Activated naive CD4-positive, alpha-beta T cell treated with anti-CD3 and anti-CD28 coated beads, Interleukin-2, amount 50 U/mL, for 16 hours (primary cell): Measurements from ENCODE around the gene TRIM45.
A peak's percentile ranks its signal among the peaks of the same experiment; 100 is the strongest.
"Not testable (repeated sequence)": the region's sequence is repeated elsewhere in the genome, so short reads cannot be mapped to it uniquely, and the experiment has no call there.

Source experiments
- DNase-seq: peaks from one replicate; pipeline ENCODE4 v3.0.0-alpha.2; 2020

The TRIM45 gene

GRCh38 chr1:117121589-117122329 lies at the start of gene TRIM45:
Gene TRIM45, minus strand, starts transcription at chr1:117121749. Its CDS starts 548 bp downstream, at chr1:117121201.
- DNase-seq: peak; percentile 82

- DNase-seq: no peak
These were observed 48.5 kb upstream of the TRIM45 start for GRCh38 chr1:117169871-117170596.

- no peak for DNase-seq
These were observed 45.9 kb upstream of the TRIM45 start for GRCh38 chr1:117167402-117167801.

- DNase-seq: no peak
These were observed 44.5 kb upstream of the TRIM45 start for GRCh38 chr1:117166076-117166475.

- DNase-seq: no peak
These were observed 42.7 kb upstream of the TRIM45 start for GRCh38 chr1:117164209-117164608.

GRCh38 chr1:117162816-117163215 lies 41.3 kb upstream of the TRIM45 start:
- no peak for DNase-seq

- DNase-seq: no peak
These were observed 40.3 kb upstream of the TRIM45 start for GRCh38 chr1:117161887-117162286.

- not testable (repeated sequence) for DNase-seq
These were observed 29.8 kb upstream of the TRIM45 start for GRCh38 chr1:117151305-117151704.

- no peak for DNase-seq
These were observed 28.8 kb upstream of the TRIM45 start for GRCh38 chr1:117150316-117150715.

- DNase-seq: no peak
These were observed 26.5 kb upstream of the TRIM45 start for GRCh38 chr1:117147856-117148588.

- no peak for DNase-seq
These were observed 25.8 kb upstream of the TRIM45 start for GRCh38 chr1:117147341-117147831.

- DNase-seq: no peak
These were observed 25.2 kb upstream of the TRIM45 start for GRCh38 chr1:117146575-117147340.

GRCh38 chr1:117146072-117146471 lies 24.5 kb upstream of the TRIM45 start:
- DNase-seq: no peak

- no peak for DNase-seq
These were observed 22.3 kb upstream of the TRIM45 start for GRCh38 chr1:117143871-117144270.

- no peak for DNase-seq
These were observed 21.6 kb upstream of the TRIM45 start for GRCh38 chr1:117143172-117143571.

- DNase-seq: no peak
These were observed 20.7 kb upstream of the TRIM45 start for GRCh38 chr1:117142200-117142599.

GRCh38 chr1:117138561-117138960 lies 17.0 kb upstream of the TRIM45 start:
- DNase-seq: no peak

- DNase-seq: no peak
These were observed 16.6 kb upstream of the TRIM45 start for GRCh38 chr1:117138106-117138505.

GRCh38 chr1:117137281-117137855 lies 15.8 kb upstream of the TRIM45 start:
- no peak for DNase-seq

GRCh38 chr1:117136749-117137148 lies 15.2 kb upstream of the TRIM45 start:
- DNase-seq: no peak

GRCh38 chr1:117135329-117135728 lies 13.8 kb upstream of the TRIM45 start:
- no peak for DNase-seq

- no peak for DNase-seq
These were observed 9.0 kb upstream of the TRIM45 start for GRCh38 chr1:117130526-117130925.
